ENCODE measurements around the gene CYB5RL.

GRCh38 chr1:54152696-54153095 lies 47.1 kb downstream of the CYB5RL start, which contains the start of gene CDCP2:
- TF ChIP-seq ZNF274 (IDR thresholded peaks at IDR 0.05; ENCODE audit: low read depth, low read length) (no peak), SUZ12 (IDR thresholded peaks at IDR 0.05; ENCODE audit: extremely low read depth, insufficient read depth, insufficient read length) (no peak)

All from NT2/D1 (cell line).